Central memory CD8-positive, alpha-beta T cell (primary cell): ENCODE measurements around the gene OR11L1.

ENCODE experiments used
- ATAC-seq: fragments of 150-1000 bp; cut with Tn5 transposase; replicated peaks from 2 replicates; pipeline ENCODE4 v1.10.0; 2022; ENCODE audit warnings: mild to moderate bottlenecking, moderate FRiP score, moderate number of reproducible peaks; ENCODE audit not compliant: poor library complexity, severe bottlenecking; ENCODE audit errors: extremely low read depth
- DNase-seq, 2 donors: peaks; one replicate each; pipeline ENCODE4 v3.0.0; 2021; ENCODE audit warnings: low spot score in 2 of 2
- H3K27ac Mint-ChIP-seq: one replicate; pipeline ENCODE4 v1.8.0; 2022; ENCODE audit warnings: low read depth, mild to moderate bottlenecking, moderate library complexity, mixed read lengths
- H3K27me3 Mint-ChIP-seq: one replicate; pipeline ENCODE4 v1.8.0; 2022; ENCODE audit warnings: mixed read lengths
- H3K36me3 Mint-ChIP-seq: one replicate; pipeline ENCODE4 v1.8.0; 2022; ENCODE audit warnings: mild to moderate bottlenecking, moderate library complexity, mixed read lengths; ENCODE audit not compliant: insufficient read depth
- H3K4me1 Mint-ChIP-seq: one replicate; pipeline ENCODE4 v1.8.0; 2022; ENCODE audit warnings: mixed read lengths
- H3K4me3 Mint-ChIP-seq: one replicate; pipeline ENCODE4 v1.8.0; 2022; ENCODE audit warnings: mild to moderate bottlenecking, moderate library complexity, mixed read lengths
- H3K9me3 Mint-ChIP-seq: one replicate; pipeline ENCODE4 v1.8.0; 2022; ENCODE audit warnings: mixed read lengths

OR11L1 gene, protein sequence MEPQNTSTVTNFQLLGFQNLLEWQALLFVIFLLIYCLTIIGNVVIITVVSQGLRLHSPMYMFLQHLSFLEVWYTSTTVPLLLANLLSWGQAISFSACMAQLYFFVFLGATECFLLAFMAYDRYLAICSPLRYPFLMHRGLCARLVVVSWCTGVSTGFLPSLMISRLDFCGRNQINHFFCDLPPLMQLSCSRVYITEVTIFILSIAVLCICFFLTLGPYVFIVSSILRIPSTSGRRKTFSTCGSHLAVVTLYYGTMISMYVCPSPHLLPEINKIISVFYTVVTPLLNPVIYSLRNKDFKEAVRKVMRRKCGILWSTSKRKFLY

DNA sequence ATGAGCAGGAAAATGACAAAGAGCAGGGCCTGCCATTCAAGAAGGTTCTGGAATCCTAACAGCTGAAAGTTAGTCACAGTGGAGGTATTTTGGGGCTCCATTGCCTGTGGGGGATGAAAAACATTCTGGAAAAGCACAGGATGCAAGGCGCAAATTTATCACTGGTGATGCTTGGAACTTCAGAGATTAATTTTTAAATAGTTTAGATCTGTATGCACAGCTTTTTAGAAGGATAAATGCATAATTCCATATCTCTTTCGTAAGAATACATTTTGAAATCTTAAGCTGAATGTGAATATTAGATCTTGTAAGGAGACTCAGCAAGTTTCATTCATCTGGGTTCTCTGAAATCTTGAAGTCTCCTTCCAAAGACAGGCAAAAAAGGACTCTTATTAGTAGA is at the start of gene OR11L1:
Gene OR11L1, minus strand, starts transcription at position 101 of the 400 bp plus-strand sequence. Its CDS starts 0 bp downstream, at position 101.
- Mint-ChIP-seq H3K9me3 (peaks cover 7% of the 10 kb centered on the region), H3K27ac (no peak within 1 kb of the TSS), H3K36me3 (no peaks in the 10 kb centered on the region), H3K4me1 (no peaks in the 10 kb centered on the region), H3K27me3 (no peaks in the 10 kb centered on the region), H3K4me3 (no peak within 1 kb of the TSS)
- no peak for ATAC-seq
- no peak for DNase-seq

DNA sequence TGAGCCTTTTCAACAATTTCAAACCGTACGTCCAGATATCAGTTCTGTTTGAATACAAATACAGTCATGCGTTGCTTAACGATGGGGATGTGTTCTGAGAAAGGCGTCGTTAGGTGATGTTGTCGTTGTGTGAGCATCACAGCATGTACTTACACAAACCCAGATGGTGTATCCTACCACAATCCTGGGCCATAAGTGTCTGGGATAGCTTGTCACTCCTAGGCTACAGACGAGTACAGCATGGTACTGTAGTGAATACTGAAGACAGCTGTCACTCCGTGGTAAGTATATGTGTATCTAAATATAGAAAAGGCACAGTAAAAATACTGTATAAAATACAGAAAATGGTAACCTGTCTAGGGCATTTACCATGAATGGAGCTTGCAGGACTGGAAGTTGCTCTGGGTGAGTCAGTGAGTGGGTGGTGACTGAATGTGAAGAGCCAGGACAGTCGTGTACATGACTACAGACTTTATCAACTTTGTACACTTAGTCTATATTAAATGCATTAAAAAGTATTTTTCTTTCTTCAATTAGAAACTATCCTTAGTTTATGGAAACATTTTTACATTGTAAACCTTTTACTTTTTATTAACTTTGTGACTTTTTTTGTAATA is 43.2 kb upstream of the OR11L1 start:
- no peak overlapping the region for H3K4me3 Mint-ChIP-seq
- H3K9me3 Mint-ChIP-seq = no peaks in the 10 kb centered on the region
- no peak overlapping the region for H3K27ac Mint-ChIP-seq

DNA sequence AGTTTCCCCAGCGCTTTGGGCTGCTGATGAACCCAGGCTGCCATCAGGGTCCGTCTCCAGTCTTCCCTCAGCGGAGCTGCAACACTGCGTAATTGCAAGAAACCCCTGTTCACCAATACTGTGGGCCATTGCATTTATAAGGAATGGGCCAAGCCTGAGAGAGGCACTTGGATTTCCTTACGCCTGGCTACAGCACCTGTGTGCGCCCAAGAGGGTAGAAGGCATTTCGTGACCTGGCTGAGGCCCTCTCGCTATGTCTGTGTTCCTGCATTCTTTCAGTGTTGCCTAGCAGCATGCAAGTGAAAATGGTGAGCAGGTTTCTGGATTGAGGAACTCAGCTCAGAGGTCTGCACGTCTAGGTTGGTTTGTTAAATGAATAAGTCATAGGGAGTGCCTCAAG is 41.6 kb upstream of the OR11L1 start:
- H3K27ac Mint-ChIP-seq = no peak overlapping the region
- H3K27me3 Mint-ChIP-seq = no peaks in the 10 kb centered on the region
- no peak overlapping the region for H3K4me3 Mint-ChIP-seq
- ATAC-seq (no peak), DNase-seq (no peak)
- no peaks in the 10 kb centered on the region for H3K36me3 Mint-ChIP-seq
- no peaks in the 10 kb centered on the region for H3K4me1 Mint-ChIP-seq
- H3K9me3 Mint-ChIP-seq = no peaks in the 10 kb centered on the region

More for the DNA sequence above, 43.2 kb upstream of the OR11L1 start:
- H3K36me3 Mint-ChIP-seq = no peaks in the 10 kb centered on the region
- H3K27me3 Mint-ChIP-seq = no peaks in the 10 kb centered on the region
- DNase-seq = no peak
- no peak for ATAC-seq
- H3K4me1 Mint-ChIP-seq = no peaks in the 10 kb centered on the region

DNA sequence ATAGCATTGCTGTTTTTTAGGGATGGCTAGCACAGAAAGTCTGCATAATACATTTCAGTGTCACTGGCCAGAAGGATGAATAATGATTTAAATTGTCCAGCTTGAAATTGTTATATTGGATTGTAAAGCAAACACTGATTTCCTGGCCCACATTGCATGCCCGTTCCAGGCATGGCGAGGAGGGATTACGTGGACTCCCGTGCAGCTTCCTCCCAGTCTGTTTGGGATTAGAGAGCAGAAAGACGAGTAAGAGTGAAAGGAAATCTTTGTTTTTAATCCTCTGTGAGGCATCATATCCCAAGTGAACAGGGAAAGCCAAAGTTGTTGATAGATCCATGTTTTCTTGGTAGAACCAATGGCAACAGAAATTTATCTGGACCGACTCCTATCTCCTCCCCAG is 23.7 kb upstream of the OR11L1 start:
- no peak for DNase-seq
- no peaks in the 10 kb centered on the region for H3K4me1 Mint-ChIP-seq
- H3K9me3 Mint-ChIP-seq = peaks cover 6% of the 10 kb centered on the region
- ATAC-seq = no peak
- peaks cover 11% of the 10 kb centered on the region for H3K27me3 Mint-ChIP-seq
- no peak overlapping the region for H3K4me3 Mint-ChIP-seq
- no peaks in the 10 kb centered on the region for H3K36me3 Mint-ChIP-seq
- no peak overlapping the region for H3K27ac Mint-ChIP-seq

DNA sequence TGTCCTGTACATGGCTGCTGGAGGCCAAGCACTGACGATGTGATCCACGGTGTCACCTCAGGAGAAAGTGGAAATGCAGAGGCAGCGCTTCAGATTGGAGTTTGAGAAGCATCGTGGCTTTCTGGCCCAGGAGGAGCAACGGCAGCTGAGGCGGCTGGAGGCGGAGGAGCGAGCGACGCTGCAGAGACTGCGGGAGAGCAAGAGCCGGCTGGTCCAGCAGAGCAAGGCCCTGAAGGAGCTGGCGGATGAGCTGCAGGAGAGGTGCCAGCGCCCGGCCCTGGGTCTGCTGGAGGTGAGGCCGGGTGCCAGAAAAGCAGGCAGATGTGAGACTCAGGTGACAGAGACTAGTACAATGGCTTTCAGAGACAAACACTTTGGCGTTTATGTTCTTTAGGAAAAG is 22.9 kb upstream of the OR11L1 start:
- H3K4me3 Mint-ChIP-seq = no peak overlapping the region
- no peaks in the 10 kb centered on the region for H3K4me1 Mint-ChIP-seq
- peaks cover 15% of the 10 kb centered on the region for H3K27me3 Mint-ChIP-seq
- no peaks in the 10 kb centered on the region for H3K36me3 Mint-ChIP-seq
- DNase-seq = no peak
- no peak for ATAC-seq
- no peak overlapping the region for H3K27ac Mint-ChIP-seq
- peaks cover 3% of the 10 kb centered on the region for H3K9me3 Mint-ChIP-seq

DNA sequence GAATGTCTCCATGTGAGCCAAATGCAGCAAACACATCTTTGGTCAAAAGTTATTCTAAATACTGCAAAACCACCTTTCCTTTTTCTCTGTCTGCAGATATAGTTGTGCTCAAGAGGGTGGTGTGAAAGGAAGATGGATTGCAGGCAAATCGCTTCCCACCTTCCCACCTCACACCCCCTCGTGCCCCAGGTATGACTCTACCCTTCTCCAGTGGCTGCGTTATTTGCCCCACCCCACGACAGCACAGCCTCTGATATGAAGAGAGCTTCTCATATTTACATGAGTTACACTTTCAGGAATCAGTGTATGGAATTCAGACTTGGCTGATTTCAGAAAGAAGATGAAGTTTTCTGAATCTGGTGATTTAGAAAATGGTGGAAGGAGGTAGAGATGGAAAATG is 21.1 kb upstream of the OR11L1 start:
- ATAC-seq (no peak), DNase-seq (no peak)
- no peaks in the 10 kb centered on the region for H3K4me1 Mint-ChIP-seq
- no peak overlapping the region for H3K4me3 Mint-ChIP-seq
- peaks cover 1% of the 10 kb centered on the region for H3K36me3 Mint-ChIP-seq
- H3K27me3 Mint-ChIP-seq = peaks cover 22% of the 10 kb centered on the region
- H3K9me3 Mint-ChIP-seq = no peaks in the 10 kb centered on the region
- H3K27ac Mint-ChIP-seq = no peak overlapping the region

DNA sequence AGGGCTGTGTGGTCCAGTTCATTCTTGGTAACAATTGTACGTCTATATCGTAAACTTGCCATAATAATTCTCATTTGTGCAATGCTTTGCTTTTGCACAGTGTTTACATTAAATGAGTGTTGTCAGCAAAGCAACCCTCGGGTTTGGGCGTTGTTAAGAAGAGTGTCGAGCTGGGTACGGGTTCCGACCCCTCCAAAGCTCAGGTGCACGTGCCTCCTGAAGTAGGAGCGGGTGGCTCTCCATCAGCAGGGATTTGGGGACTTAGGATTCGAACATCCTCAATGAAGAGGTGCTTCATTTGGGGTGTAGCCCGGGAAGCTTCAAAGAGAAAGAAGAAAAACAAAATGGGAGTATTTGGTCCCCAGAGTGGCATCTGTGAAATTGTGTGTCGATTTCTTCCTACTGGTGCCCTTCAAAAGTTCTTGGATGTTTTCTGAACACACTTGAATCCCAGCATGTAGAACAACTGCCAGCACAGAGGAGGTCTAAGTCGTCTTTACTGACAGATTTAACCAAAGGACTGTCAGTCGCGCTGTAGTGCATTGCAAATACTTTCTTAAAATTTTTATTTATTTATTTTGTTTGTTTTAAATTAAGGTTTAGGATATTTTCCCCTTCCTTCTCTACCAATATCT is 16.4 kb upstream of the OR11L1 start:
- peak overlapping the region; percentile 56 for H3K4me3 Mint-ChIP-seq
- DNase-seq (no peak), ATAC-seq (no peak)
- no peak overlapping the region for H3K27ac Mint-ChIP-seq
- no peaks in the 10 kb centered on the region for H3K9me3 Mint-ChIP-seq
- H3K4me1 Mint-ChIP-seq = no peaks in the 10 kb centered on the region
- H3K27me3 Mint-ChIP-seq = peaks cover 46% of the 10 kb centered on the region
- peaks cover 4% of the 10 kb centered on the region for H3K36me3 Mint-ChIP-seq

DNA sequence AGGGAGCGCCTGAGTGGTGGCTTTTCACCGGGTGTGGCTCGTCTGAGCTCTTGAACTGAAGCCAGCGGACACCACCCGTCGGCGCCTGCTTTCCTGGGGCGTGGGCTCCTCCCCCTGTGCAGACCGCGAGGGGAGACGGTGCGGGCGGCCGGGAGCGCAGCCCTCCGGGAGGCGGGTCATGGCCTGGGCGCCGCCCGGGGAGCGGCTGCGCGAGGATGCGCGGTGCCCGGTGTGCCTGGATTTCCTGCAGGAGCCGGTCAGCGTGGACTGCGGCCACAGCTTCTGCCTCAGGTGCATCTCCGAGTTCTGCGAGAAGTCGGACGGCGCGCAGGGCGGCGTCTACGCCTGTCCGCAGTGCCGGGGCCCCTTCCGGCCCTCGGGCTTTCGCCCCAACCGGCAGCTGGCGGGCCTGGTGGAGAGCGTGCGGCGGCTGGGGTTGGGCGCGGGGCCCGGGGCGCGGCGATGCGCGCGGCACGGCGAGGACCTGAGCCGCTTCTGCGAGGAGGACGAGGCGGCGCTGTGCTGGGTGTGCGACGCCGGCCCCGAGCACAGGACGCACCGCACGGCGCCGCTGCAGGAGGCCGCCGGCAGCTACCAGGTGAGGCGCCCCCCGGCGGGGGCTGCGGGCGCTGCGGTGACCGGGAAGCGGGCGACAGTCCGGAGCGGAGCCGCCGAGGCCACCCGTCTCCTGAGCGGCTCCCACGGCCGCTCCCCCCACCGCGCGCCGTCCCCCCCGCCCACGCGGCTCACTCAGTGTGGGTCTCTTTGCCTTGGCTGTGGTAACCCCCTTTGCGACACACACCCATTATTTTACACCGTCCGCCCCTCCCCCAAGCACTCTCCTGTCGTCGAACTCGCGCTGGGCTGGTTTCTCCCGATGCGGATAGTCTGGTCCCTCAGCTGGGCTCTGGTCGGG is 15.6 kb upstream of the OR11L1 start, which contains the start of gene TRIM58:
Gene TRIM58, plus strand, starts transcription at position 119 of the 916 bp plus-strand sequence. Its CDS starts 60 bp downstream, at position 179.
- no peaks in the 10 kb centered on the region for H3K4me1 Mint-ChIP-seq
- H3K9me3 Mint-ChIP-seq = no peaks in the 10 kb centered on the region
- H3K4me3 Mint-ChIP-seq = peak within 1 kb of the TSS; percentile 56
- H3K27me3 Mint-ChIP-seq = peaks cover 46% of the 10 kb centered on the region
- H3K36me3 Mint-ChIP-seq = peaks cover 4% of the 10 kb centered on the region
- no peak for DNase-seq
- ATAC-seq = peak; percentile 32
- H3K27ac Mint-ChIP-seq = no peak within 1 kb of the TSS

DNA sequence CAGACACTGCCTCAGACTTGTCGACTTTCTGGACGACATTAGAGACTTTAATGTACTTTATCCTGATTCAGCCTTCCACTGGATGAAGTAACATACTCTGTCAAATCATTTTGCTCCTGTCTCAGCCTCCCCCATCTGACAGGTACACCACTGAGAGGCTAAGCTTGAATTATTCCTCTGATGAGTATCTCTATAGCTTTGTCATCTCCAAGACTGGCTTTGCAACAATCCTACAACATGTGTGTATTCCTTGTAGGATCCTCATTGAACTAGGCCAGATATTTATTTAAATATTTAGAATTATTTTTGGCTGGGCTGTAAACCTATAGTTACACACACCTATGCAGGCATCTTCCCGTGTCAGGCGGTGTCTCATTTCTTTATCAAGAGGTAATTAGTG is 14.2 kb upstream of the OR11L1 start:
- H3K27ac Mint-ChIP-seq = no peak overlapping the region
- H3K9me3 Mint-ChIP-seq = no peaks in the 10 kb centered on the region
- no peaks in the 10 kb centered on the region for H3K4me1 Mint-ChIP-seq
- H3K27me3 Mint-ChIP-seq = peaks cover 49% of the 10 kb centered on the region
- no peak for ATAC-seq
- peak overlapping the region; percentile 33 for H3K4me3 Mint-ChIP-seq
- no peak for DNase-seq
- peaks cover 4% of the 10 kb centered on the region for H3K36me3 Mint-ChIP-seq

DNA sequence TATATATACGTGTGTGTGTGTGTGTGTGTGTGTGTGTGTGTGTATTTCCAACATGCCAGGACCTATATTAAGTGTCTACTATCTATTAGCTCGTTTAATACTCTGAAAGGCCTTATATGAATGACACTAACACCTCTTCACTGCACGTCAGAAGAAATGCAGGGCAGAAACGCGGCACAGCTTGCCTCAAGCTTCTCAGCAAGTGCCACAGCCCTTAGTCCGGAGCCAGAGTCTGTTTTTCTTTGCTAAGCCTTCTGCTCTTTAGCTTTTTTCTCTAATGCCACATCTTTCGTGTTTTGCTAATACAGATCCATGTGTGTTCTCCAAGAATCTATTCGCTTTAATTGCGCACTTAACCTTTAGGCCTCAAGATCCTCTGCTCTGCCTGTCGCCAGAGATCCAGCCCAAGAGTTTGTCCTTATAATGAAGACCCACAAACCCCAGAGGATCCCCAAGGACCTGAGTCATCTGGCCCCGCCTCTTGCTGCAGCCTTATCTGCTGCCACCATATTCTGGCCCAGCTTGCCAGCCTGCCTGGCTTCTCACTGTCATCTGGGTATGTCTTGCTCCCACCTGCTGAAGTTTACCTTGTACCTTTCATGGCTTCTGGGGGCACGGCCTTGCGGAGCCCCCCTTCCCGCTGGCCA is 13.3 kb upstream of the OR11L1 start:
- no peak overlapping the region for H3K4me3 Mint-ChIP-seq
- H3K9me3 Mint-ChIP-seq = no peaks in the 10 kb centered on the region
- ATAC-seq (no peak), DNase-seq (no peak)
- H3K27ac Mint-ChIP-seq = no peak overlapping the region
- H3K27me3 Mint-ChIP-seq = peaks cover 42% of the 10 kb centered on the region
- no peaks in the 10 kb centered on the region for H3K4me1 Mint-ChIP-seq
- peaks cover 4% of the 10 kb centered on the region for H3K36me3 Mint-ChIP-seq

DNA sequence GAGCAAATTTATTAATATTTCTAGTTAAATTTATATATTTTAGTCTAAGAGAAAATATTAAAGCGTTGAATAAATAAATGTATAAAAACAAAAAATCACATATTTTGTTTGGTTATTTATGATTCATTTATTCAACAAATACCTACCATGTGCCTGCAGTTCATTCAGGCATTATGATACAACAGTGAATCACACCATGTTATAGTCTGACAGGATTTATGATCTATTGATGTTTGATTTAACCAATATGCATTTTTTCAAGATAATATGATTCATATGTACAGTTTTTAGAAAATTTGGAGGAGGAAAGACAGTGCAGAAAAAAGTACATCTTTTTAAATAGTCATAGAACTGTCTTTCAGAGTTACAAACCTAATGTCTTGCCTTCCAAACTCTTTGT is 7.9 kb upstream of the OR11L1 start:
- Mint-ChIP-seq H3K27ac (no peak overlapping the region), H3K9me3 (no peaks in the 10 kb centered on the region), H3K27me3 (peaks cover 10% of the 10 kb centered on the region), H3K4me1 (no peaks in the 10 kb centered on the region), H3K4me3 (no peak overlapping the region), H3K36me3 (peaks cover 3% of the 10 kb centered on the region)
- no peak for ATAC-seq
- DNase-seq = no peak

DNA sequence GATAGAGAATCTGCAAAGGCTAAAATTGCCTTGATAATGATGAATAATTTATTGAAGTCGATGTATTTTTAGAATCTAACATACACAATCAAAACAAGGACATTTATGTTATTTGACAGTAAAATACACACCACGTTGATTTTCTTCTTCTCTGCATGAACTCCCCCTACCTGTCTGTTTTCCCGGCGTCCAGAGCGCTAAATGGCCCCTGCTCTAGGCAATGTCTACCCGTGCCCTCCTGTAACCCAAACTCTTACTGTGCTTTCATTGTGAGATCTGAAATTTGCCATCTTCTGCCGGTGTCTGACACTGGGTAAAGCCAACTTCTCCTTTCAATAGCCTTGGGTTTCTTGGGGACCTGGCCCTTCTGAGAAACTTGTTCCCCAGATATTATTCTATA is 6.7 kb upstream of the OR11L1 start:
- H3K27ac Mint-ChIP-seq = no peak overlapping the region
- no peak for DNase-seq
- no peaks in the 10 kb centered on the region for H3K4me1 Mint-ChIP-seq
- no peak overlapping the region for H3K4me3 Mint-ChIP-seq
- ATAC-seq = no peak
- H3K27me3 Mint-ChIP-seq = peaks cover 10% of the 10 kb centered on the region
- peaks cover 2% of the 10 kb centered on the region for H3K36me3 Mint-ChIP-seq
- no peaks in the 10 kb centered on the region for H3K9me3 Mint-ChIP-seq
